A673 (cell line): ENCODE data around the gene SYNJ1. TPM values are rescaled to one million over a fixed set of nuclear protein-coding genes. Genes with fewer than 3 reads are reported as not detected.

Source experiments
- BruUV-seq: library from RNA; stranded (reverse); fragments of 400-500 nt; replicated peaks from 2 replicates; lab custom pipeline; 2021; lab: Mats Ljungman, UMichigan
- CTCF ChIA-PET: fragments of 300-600 bp; sonication (Branson Sonifier 250); formaldehyde crosslinking; loops from one replicate; lab custom pipeline; 2022; ENCODE audit warnings: antibody characterized with exemption; lab: Charles Lee
- POLR2A ChIA-PET: fragments of 300-600 bp; sonication (Branson Sonifier 250); formaldehyde crosslinking; loops from one replicate; lab custom pipeline; 2022; ENCODE audit warnings: antibody characterized with exemption; ENCODE audit not compliant: low non-redundant PET; lab: Charles Lee
- DNase-seq: peaks from one replicate; pipeline ENCODE4 v3.0.0-alpha.2; 2015; ENCODE audit warnings: low spot score
- H3K27ac ChIP-seq: fragments of 200-600 bp; sonication (generic); 2 replicates; pipeline ENCODE4 v1.5.1; 2016; ENCODE audit warnings: mixed run types, low read depth, mild to moderate bottlenecking, mixed read lengths, antibody characterized with exemption, low read length; ENCODE audit not compliant: poor library complexity, severe bottlenecking
- H3K27me3 ChIP-seq: fragments of 200-600 bp; sonication (generic); replicated peaks from 2 replicates; pipeline ENCODE4 v1.6.1; 2017; ENCODE audit warnings: mixed run types, low read depth, mild to moderate bottlenecking, mixed read lengths, antibody characterized with exemption, low read length; ENCODE audit not compliant: insufficient read depth, poor library complexity
- H3K36me3 ChIP-seq: fragments of 200-600 bp; sonication (generic); 2 replicates; pipeline ENCODE4 v1.6.1; 2016; ENCODE audit warnings: mixed run types, mild to moderate bottlenecking, mixed read lengths, antibody characterized with exemption, low read length; ENCODE audit not compliant: insufficient read depth, poor library complexity, severe bottlenecking
- H3K4me1 ChIP-seq: fragments of 200-600 bp; sonication (generic); 2 replicates; pipeline ENCODE4 v1.6.1; 2017; ENCODE audit warnings: mixed run types, mild to moderate bottlenecking, mixed read lengths, antibody characterized with exemption, low read length; ENCODE audit not compliant: insufficient read depth, poor library complexity, severe bottlenecking
- H3K4me3 ChIP-seq: fragments of 200-600 bp; sonication (generic); 2 replicates; pipeline ENCODE4 v1.5.1; 2016; ENCODE audit warnings: low read depth, mixed run types, mild to moderate bottlenecking, mixed read lengths, low read length; ENCODE audit not compliant: poor library complexity, severe bottlenecking
- H3K9me3 ChIP-seq: fragments of 200-600 bp; sonication (generic); 2 replicates; pipeline ENCODE4 v1.6.1; 2016; ENCODE audit warnings: mixed run types, low read depth, mild to moderate bottlenecking, mixed read lengths, antibody characterized with exemption, low read length; ENCODE audit not compliant: poor library complexity, severe bottlenecking
- CTCF ChIP-seq: fragments of 300-800, 200-600 bp; sonication (generic); conservative IDR thresholded peaks from 2 replicates; pipeline ENCODE4 v1.5.1; 2017; ENCODE audit warnings: low read depth, mild to moderate bottlenecking, antibody characterized with exemption, low read length, moderate library complexity, mixed read lengths
- EZH2 ChIP-seq: fragments of 200-600 bp; sonication (generic); IDR thresholded peaks from 2 replicates; pipeline ENCODE4 v1.6.1; 2017; ENCODE audit warnings: borderline replicate concordance, low read depth, mild to moderate bottlenecking, mixed read lengths, antibody characterized with exemption, low read length; ENCODE audit not compliant: poor library complexity, severe bottlenecking
- intact Hi-C: fragments of 100-400 bp; cut with micrococcal nuclease; formaldehyde crosslinking; loops from one replicate; pipeline ENCODE4 v1.10.0; 2022; ENCODE audit not compliant: unreplicated experiment
- total RNA-seq: library from RNA; stranded (reverse); gene quantifications from 2 replicates; pipeline ENCODE4 v1.2.3, GENCODE V29; 2021

SYNJ1 gene
- total RNA-seq, 1 experiment from 2014 or later, result 17.1 TPM

DNA sequence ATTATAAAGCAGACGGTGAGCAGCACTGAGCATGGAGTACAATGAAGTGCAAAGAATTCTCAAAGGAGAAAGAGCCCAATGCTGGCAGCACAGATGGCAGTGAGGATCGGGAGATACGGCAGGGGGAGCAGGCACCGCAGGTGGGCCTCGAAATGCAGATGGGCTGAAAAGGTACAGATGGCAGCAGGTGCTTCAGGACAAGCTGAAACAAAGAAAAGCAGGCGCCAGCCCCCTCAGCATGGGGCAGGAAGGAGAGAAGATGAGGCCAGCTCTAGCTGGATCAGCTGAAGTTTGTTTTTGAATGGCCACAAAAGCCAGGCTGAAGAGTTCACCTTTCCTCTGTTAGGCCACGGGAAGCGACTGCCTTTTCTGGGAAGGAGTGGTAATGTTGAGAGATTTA lies 123.3 kb downstream of the SYNJ1 start:
- no peak for DNase-seq
- Histone ChIP-seq H3K36me3 (peaks cover 75% of the 10 kb centered on the region), H3K9me3 (no peaks in the 10 kb centered on the region), H3K4me1 (no peaks in the 10 kb centered on the region), H3K27ac (no peak overlapping the region), H3K4me3 (no peak overlapping the region), H3K27me3 (no peaks in the 10 kb centered on the region)
- intact Hi-C loops, result loop anchor here (5.0 kb wide), 1 partner anchor 737 kb away; no protein-coding TSS in a partner anchor
- POLR2A ChIA-PET, result no interaction called here
- CTCF ChIA-PET, result no interaction called here
- no TSS peak for BruUV-seq
- TF ChIP-seq CTCF, result no peak
- no peak for TF ChIP-seq EZH2

- Histone ChIP-seq H3K36me3 (peaks cover 64% of the 10 kb centered on the region), H3K4me1 (no peaks in the 10 kb centered on the region), H3K27ac (no peak overlapping the region), H3K27me3 (no peaks in the 10 kb centered on the region), H3K9me3 (no peaks in the 10 kb centered on the region), H3K4me3 (no peak overlapping the region)
- BruUV-seq, result no TSS peak
- no peak for DNase-seq
- TF ChIP-seq CTCF (no peak), EZH2 (no peak)
- ChIA-PET POLR2A (no interaction called here), CTCF (no interaction called here)
- intact Hi-C loops, result loop anchor here (5.0 kb wide), 1 partner anchor 736 kb away; no protein-coding TSS in a partner anchor
Observed at GRCh38 chr21:32603131-32603530, 124.7 kb downstream of the SYNJ1 start.

GRCh38 chr21:32602099-32602498 lies 125.7 kb downstream of the SYNJ1 start:
- H3K4me1 ChIP-seq, result no peaks in the 10 kb centered on the region
- no peaks in the 10 kb centered on the region for H3K9me3 ChIP-seq
- ChIA-PET CTCF (interaction anchor here (0.6 to 1.8 kb wide), 2 partner anchors 12 to 199 kb away, joined by 4 read pairs; no protein-coding TSS in a partner anchor), POLR2A (interaction anchor here (0.6 kb wide), 1 partner anchor 128 kb away, joined by 4 read pairs; no protein-coding TSS in a partner anchor)
- TF ChIP-seq CTCF, result no peak
- TF ChIP-seq EZH2, result no peak
- H3K36me3 ChIP-seq, result peaks cover 56% of the 10 kb centered on the region
- intact Hi-C loops, result loop anchor here (5.0 kb wide), 1 partner anchor 735 kb away; no protein-coding TSS in a partner anchor
- BruUV-seq, result no TSS peak
- no peak overlapping the region for H3K4me3 ChIP-seq
- no peak for DNase-seq
- no peak overlapping the region for H3K27ac ChIP-seq
- no peaks in the 10 kb centered on the region for H3K27me3 ChIP-seq
